ENCODE data around the gene ADCY2. TPM values are rescaled to one million over a fixed set of nuclear protein-coding genes. Genes with fewer than 3 reads are reported as not detected.

ADCY2 gene
- total RNA-seq, 1 experiment from 2014 or later: 31.3 TPM

GRCh38 chr5:7764452-7764851 is 368.5 kb downstream of the ADCY2 start:
- WGBS (ENCODE audit: extremely low coverage, insufficient read length, low lambda C conversion rate): no CpG with 5 or more reads among the region's 1 CpG
- H3K27me3 ChIP-seq (ENCODE audit: insufficient read depth, low read length): no peaks in the 10 kb centered on the region
- H4K8ac ChIP-seq (replicated peaks; ENCODE audit: insufficient read length, low read depth, low read length): no peak overlapping the region
- no peaks in the 10 kb centered on the region for H4K20me1 ChIP-seq (ENCODE audit: control insufficient read depth, insufficient read depth, insufficient read length)
- no peak for DNase-seq
- H3T11ph ChIP-seq (ENCODE audit: low read length): no peak overlapping the region
- no peaks in the 10 kb centered on the region for H3K27me3 Mint-ChIP-seq (ENCODE audit: low read depth)
- no peak overlapping the region for H2AFZ ChIP-seq (ENCODE audit: low read length)
- no peak overlapping the region for H3K18ac ChIP-seq (ENCODE audit: insufficient read length, low read depth, low read length)
- no peak overlapping the region for H3K27ac ChIP-seq (ENCODE audit: insufficient read length, low read depth, low read length)
- H3K4me2 ChIP-seq (ENCODE audit: insufficient read depth, insufficient read length, low read length): no peak overlapping the region
- H2BK12ac ChIP-seq (ENCODE audit: insufficient read length, low read depth, low read length): no peak overlapping the region
- H3K23me2 ChIP-seq (ENCODE audit: insufficient read length, low read depth, low read length, poor library complexity, severe bottlenecking): no peaks in the 10 kb centered on the region
- H3K27ac Mint-ChIP-seq: no peak overlapping the region
- H3K4me3 Mint-ChIP-seq: no peak overlapping the region
- H3K79me2 ChIP-seq (ENCODE audit: insufficient read depth, low read length): no peaks in the 10 kb centered on the region
- no peaks in the 10 kb centered on the region for H3K9me3 Mint-ChIP-seq
- H2BK5ac ChIP-seq (ENCODE audit: insufficient read length, low read length): no peak overlapping the region
- H3K9ac ChIP-seq (ENCODE audit: extremely low read depth, insufficient read length, low read length): no peak overlapping the region
- H3K23ac ChIP-seq (ENCODE audit: insufficient read length, low read depth, low read length): no peak overlapping the region
- H3K79me1 ChIP-seq (ENCODE audit: insufficient read depth, low read depth, low read length, poor library complexity, severe bottlenecking): no peaks in the 10 kb centered on the region
- H2BK20ac ChIP-seq (ENCODE audit: low read depth, low read length, poor library complexity, severe bottlenecking): no peak overlapping the region
- no peaks in the 10 kb centered on the region; a peak in 1 of 4 replicates for H3K4me1 Mint-ChIP-seq
- H2AK5ac ChIP-seq (ENCODE audit: insufficient read length, low read length): no peak overlapping the region
- H3K56ac ChIP-seq (ENCODE audit: insufficient read length, low read depth, low read length): no peak overlapping the region
- no peaks in the 10 kb centered on the region for H3K4me1 ChIP-seq (ENCODE audit: insufficient read depth, low read length)
- TF ChIP-seq CTCF (conservative IDR thresholded peaks at IDR 0.05): no peak
- no peak overlapping the region for H3K4ac ChIP-seq (ENCODE audit: low read depth, low read length)
- no peak overlapping the region for H2BK15ac ChIP-seq (ENCODE audit: low read depth, low read length)
- no peak overlapping the region for H4K5ac ChIP-seq (ENCODE audit: insufficient read length, low read depth, low read length)
- H4K91ac ChIP-seq (ENCODE audit: insufficient read length, low read depth, low read length): no peak overlapping the region
- H2BK120ac ChIP-seq (ENCODE audit: low read depth, low read length, poor library complexity, severe bottlenecking): no peak overlapping the region
- peaks cover 0 to 1% (median 0%) of the 10 kb centered on the region in 3 experiments; a peak in 3 of 7 replicates for H3K36me3 Mint-ChIP-seq (ENCODE audit: insufficient read depth in 1 of 3, low read depth in 3 of 3)
- no peaks in the 10 kb centered on the region for H3K9me3 ChIP-seq (ENCODE audit: control insufficient read depth, low read depth, low read length)
- H3K14ac ChIP-seq (ENCODE audit: insufficient read depth, low read length): no peak overlapping the region

Data from H9 (cell line).